Uterus (tissue), 2 donors: ENCODE data around the gene YARS2.

Experiments used
- POLR2A ChIP-seq, 2 donors: fragments of 450-650 bp; IDR thresholded peaks; one replicate each; pipeline ENCODE4 v1.6.1; 2016; ENCODE audit warnings: antibody characterized with exemption in 2 of 2, mild to moderate bottlenecking in 1 of 2, moderate library complexity in 1 of 2
- TF ChIP-seq, protein P1 (sequence below), 4 experiments: fragments of 200-600 bp in 2 of 4; fragments of 450-650 bp in 2 of 4; sonication (generic) in 2 of 4; IDR thresholded peaks; one replicate each; pipeline ENCODE4 v1.5.1; 2016 to 2019; ENCODE audit warnings: antibody characterized with exemption in 4 of 4, mild to moderate bottlenecking in 2 of 4, moderate library complexity in 1 of 4

- TF ChIP-seq, protein P1, sequence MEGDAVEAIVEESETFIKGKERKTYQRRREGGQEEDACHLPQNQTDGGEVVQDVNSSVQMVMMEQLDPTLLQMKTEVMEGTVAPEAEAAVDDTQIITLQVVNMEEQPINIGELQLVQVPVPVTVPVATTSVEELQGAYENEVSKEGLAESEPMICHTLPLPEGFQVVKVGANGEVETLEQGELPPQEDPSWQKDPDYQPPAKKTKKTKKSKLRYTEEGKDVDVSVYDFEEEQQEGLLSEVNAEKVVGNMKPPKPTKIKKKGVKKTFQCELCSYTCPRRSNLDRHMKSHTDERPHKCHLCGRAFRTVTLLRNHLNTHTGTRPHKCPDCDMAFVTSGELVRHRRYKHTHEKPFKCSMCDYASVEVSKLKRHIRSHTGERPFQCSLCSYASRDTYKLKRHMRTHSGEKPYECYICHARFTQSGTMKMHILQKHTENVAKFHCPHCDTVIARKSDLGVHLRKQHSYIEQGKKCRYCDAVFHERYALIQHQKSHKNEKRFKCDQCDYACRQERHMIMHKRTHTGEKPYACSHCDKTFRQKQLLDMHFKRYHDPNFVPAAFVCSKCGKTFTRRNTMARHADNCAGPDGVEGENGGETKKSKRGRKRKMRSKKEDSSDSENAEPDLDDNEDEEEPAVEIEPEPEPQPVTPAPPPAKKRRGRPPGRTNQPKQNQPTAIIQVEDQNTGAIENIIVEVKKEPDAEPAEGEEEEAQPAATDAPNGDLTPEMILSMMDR (IDR thresholded peaks at IDR 0.05): no peak
- TF ChIP-seq POLR2A (IDR thresholded peaks at IDR 0.05): no peak
Measured at GRCh38 chr12:32714772-32715171, 40.9 kb downstream of the YARS2 start.
